ENCODE data around the gene CC2D1A. TPM values are rescaled to one million over a fixed set of nuclear protein-coding genes. Genes with fewer than 3 reads are reported as not detected.

The CC2D1A gene
- total RNA-seq, 2 donors from 2014 or later, result 40.9 to 64.8 TPM

- no peaks in the 10 kb centered on the region for H3K36me3 ChIP-seq
- intact Hi-C loops (cut with DNase I), result loop anchor here (10.0 kb wide), 2 partner anchors 257 to 707 kb away; partner anchors contain the start of genes IER2 and STX10
- no peaks in the 10 kb centered on the region for H3K27me3 ChIP-seq (replicated peaks; ENCODE audit: insufficient read depth)
- H3K4me1 ChIP-seq (replicated peaks), result peaks cover 7% of the 10 kb centered on the region
- H3K9me3 ChIP-seq, result no peaks in the 10 kb centered on the region
- 36% methylated on average over 11 of the region's 11 CpGs for WGBS
- no peak for DNase-seq (ENCODE audit: low spot score)
- H3K27ac ChIP-seq, result peak overlapping the region; percentile 82 to 85
- TF ChIP-seq POLR2AphosphoS5 (IDR thresholded peaks at IDR 0.05), result no peak
- TF ChIP-seq CTCF (IDR thresholded peaks at IDR 0.05), result no peak
- TF ChIP-seq POLR2A (IDR thresholded peaks at IDR 0.05), result no peak
- H3K4me3 ChIP-seq, result peak overlapping the region; percentile 22 to 31
Measured at GRCh38 chr19:13861392-13861713, 44.6 kb upstream of the CC2D1A start.

DNA sequence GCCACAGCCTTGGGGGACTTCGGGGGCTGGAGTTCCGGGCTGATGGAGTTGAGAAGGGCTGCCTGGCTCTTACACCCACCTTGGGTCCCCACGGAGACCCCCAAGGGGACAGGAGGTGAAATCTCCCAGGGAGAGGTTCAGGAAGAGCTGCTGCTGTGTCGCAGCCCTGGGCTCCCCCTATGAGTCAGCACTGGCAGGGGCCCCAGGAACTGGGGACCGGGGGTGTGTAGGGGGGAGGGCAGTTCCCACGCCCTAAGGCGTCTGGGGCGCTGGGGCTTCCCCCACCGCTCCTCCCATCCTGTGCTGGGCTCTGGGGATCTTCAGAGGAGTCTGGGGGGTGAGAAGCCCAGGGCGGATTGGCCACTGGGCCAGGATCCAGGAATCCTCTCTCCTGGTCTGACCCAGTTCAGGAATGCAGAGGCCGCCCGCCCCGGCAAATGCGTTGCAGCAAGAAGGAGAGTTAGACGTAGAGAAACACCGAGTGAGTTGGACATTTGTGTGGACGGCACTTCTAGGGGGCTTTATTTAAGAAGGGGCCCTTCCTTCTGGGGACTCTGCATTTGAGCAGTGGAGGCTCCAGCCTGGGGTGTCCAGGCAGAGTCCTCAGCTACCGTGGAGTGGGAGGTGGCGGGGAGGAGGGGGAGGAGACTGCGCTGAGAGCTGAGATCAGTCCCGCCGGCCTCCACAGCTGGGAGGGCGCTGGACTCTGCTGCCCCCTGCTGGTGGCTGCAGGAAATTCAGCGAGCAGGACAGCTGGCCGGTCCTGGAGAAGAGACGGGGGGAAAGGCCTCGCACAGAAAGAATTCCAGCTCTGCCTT, 44.1 kb upstream of the CC2D1A start:
- intact Hi-C loops (cut with DNase I), result loop anchor here (2.0 to 10.0 kb wide), 3 partner anchors 77 to 707 kb away; partner anchors contain the start of genes IER2 and STX10
- DNase-seq (ENCODE audit: low spot score), result peak; percentile 89
- Histone ChIP-seq H3K4me1 (replicated peaks) (peaks cover 8% of the 10 kb centered on the region), H3K27me3 (replicated peaks; ENCODE audit: insufficient read depth) (no peaks in the 10 kb centered on the region), H3K4me3 (peak overlapping the region; percentile 22 to 31), H3K27ac (peak overlapping the region; percentile 82 to 85), H3K9me3 (no peaks in the 10 kb centered on the region), H3K36me3 (no peaks in the 10 kb centered on the region)
- TF ChIP-seq CTCF (IDR thresholded peaks at IDR 0.05) (peak; percentile 95 to 99 (median 98)), POLR2AphosphoS5 (IDR thresholded peaks at IDR 0.05) (peak; percentile 83), POLR2A (IDR thresholded peaks at IDR 0.05) (peak; percentile 8)
- 1% methylated on average over 27 of the region's 27 CpGs for WGBS

DNA sequence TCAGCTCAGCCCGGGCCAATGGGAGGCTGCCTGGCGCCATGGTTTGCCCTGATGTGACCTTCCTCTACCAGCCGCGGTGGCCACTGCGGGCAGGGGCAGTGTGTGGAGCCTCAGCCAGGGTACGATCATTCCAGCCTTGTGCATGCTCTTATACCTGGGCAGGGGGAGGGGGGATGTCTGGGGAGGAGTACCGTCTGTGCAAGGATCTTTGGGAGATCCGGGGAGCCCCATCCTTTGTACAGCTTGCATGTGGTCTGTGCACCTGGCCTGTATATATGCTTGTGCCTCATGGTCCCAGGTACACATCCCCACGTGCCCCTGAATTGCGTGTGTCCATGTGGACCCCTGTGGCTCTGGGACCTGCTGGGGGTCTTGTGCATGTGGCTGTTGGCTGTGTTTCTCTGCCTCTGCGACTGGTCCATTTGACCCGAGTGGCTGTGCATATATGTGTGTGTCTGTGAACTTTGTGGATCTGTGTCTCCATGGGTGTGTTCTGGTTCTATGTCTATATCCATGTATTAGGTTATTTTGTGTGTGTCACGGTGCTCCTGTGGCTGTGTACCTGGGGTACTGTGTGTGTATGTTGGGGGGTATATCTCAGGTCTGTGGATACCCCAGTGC, 41.8 kb upstream of the CC2D1A start:
- Histone ChIP-seq H3K4me3 (no peak overlapping the region), H3K36me3 (no peaks in the 10 kb centered on the region), H3K9me3 (no peaks in the 10 kb centered on the region), H3K4me1 (replicated peaks) (peaks cover 8% of the 10 kb centered on the region), H3K27me3 (replicated peaks; ENCODE audit: insufficient read depth) (no peaks in the 10 kb centered on the region), H3K27ac (peak overlapping the region in 1 of 2 donors; percentile 31)
- intact Hi-C loops (cut with DNase I), result loop anchor here (10.0 kb wide), 2 partner anchors 259 to 709 kb away; partner anchors contain the start of genes IER2 and STX10
- TF ChIP-seq CTCF (IDR thresholded peaks at IDR 0.05) (no peak), POLR2AphosphoS5 (IDR thresholded peaks at IDR 0.05) (no peak), POLR2A (IDR thresholded peaks at IDR 0.05) (no peak)
- WGBS, result 37% methylated on average over 11 of the region's 13 CpGs
- DNase-seq (ENCODE audit: low spot score), result no peak

DNA sequence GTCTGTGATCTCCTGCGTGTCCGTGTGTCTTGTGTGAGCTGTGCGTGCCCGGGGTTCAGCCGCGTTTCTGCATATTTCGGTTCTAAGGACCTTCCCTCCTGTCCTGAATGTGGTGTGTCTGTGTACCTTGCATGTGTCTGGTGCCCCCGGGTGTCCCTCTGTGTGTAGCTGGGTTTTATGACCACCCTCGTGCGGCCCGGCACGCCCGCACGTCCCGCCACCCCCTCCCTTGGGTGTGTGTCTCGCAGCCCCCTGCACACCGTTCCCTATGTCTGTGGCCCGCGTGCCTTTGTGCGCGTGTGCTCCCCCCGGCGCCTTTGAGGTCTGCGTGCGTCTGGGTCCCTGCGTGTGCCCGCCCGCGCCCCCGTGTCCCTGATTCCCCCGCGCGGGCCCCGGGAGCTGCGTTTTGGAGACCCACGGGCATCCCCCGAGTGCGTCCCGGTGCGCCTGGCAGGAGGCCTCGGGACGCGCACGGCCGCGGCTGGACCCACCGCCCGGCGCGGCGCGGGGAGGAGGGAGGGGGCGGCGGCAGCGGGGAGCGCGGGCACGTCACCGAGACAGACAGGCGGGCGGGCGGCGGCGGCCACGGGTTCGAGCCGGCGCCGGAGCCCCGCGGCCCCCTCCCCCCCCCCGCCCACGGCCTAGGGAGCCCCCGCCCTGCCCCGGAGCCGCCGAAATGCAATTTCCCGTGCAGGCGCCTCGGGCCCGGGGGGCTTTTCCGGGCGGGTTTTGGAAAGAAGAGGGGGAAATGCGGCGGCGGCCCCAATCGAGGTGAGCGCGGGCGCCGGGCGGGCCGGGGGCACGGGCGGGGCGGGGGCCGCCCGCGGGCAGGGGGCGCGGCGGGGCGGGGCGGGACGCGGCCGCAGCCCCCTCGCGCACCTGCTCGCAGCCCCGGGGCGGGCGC, 41.1 kb upstream of the CC2D1A start:
- no peak for DNase-seq (ENCODE audit: low spot score)
- no peaks in the 10 kb centered on the region for H3K9me3 ChIP-seq
- 7% methylated on average over 65 of the region's 113 CpGs for WGBS
- no peaks in the 10 kb centered on the region for H3K36me3 ChIP-seq
- H3K27me3 ChIP-seq (replicated peaks; ENCODE audit: insufficient read depth), result no peaks in the 10 kb centered on the region
- H3K4me1 ChIP-seq (replicated peaks), result peaks cover 8% of the 10 kb centered on the region
- peak overlapping the region; percentile 57 to 64 for H3K4me3 ChIP-seq
- intact Hi-C loops (cut with DNase I), result loop anchor here (10.0 kb wide), 2 partner anchors 260 to 710 kb away; partner anchors contain the start of genes IER2 and STX10
- no peak for TF ChIP-seq POLR2AphosphoS5 (IDR thresholded peaks at IDR 0.05)
- TF ChIP-seq POLR2A (IDR thresholded peaks at IDR 0.05), result no peak
- TF ChIP-seq CTCF (IDR thresholded peaks at IDR 0.05), result no peak
- H3K27ac ChIP-seq, result peak overlapping the region; percentile 26 to 31

Data from prostate gland (tissue), 2 donors.